A549 (cell line): ENCODE data around the gene EBF4. TPM values are rescaled to one million over a fixed set of nuclear protein-coding genes. Genes with fewer than 3 reads are reported as not detected.

Experiments used
- ATAC-seq, 2 experiments: fragments of 200-7000 bp in 1 of 2; fragments of >200 bp in 1 of 2; cut with Nextera tagmentation in 1 of 2; cut with Tn5 transposase in 1 of 2; 3 replicates each; pipeline versions ENCODE4 v1.8.0 to v1.9.1; 2018 to 2020; ENCODE audit warnings: mild to moderate bottlenecking in 1 of 2, moderate library complexity in 1 of 2
- CTCF ChIA-PET: fragments of 300-600 bp; sonication (Branson Sonifier 250); formaldehyde crosslinking; extraction: SDS; loops from one replicate; lab custom pipeline; 2021; ENCODE audit warnings: antibody characterized with exemption, inconsistent platforms; lab: Yijun Ruan, JAX
- POLR2A ChIA-PET: fragments of 350-600 bp; formaldehyde crosslinking; extraction: SDS; loops from one replicate; lab custom pipeline; 2021; ENCODE audit warnings: antibody characterized with exemption, inconsistent platforms; lab: Yijun Ruan, JAX
- DNase-seq, 2 experiments: peaks; one replicate each; pipeline versions ENCODE4 v3.0.0 to v3.0.0-alpha.2; 2011 to 2016; ENCODE audit warnings: low read depth in 1 of 2, low spot score in 1 of 2
- FAIRE-seq: peaks from 2 replicates; lab custom pipeline; 2011; peaks lifted over from hg19 to GRCh38; lab: Jason Lieb, UNC
- H3K27ac ChIP-seq, 2 experiments: fragments of >200 bp; sonication (Bioruptor Twin); formaldehyde crosslinking; 3 replicates each; pipeline ENCODE4 v1.5.1; 2016 to 2017
- H3K4me1 ChIP-seq: fragments of >200 bp; sonication (Bioruptor Twin); formaldehyde crosslinking; 3 replicates; pipeline ENCODE4 v1.6.1; 2016
- H3K4me2 ChIP-seq: fragments of >200 bp; sonication (Bioruptor Twin); formaldehyde crosslinking; 3 replicates; pipeline ENCODE4 v1.6.1; 2016
- H3K4me3 ChIP-seq: fragments of >200 bp; sonication (Bioruptor Twin); formaldehyde crosslinking; 3 replicates; pipeline ENCODE4 v1.5.1; 2016
- H3K9me3 ChIP-seq: fragments of >200 bp; sonication (Bioruptor Twin); formaldehyde crosslinking; 3 replicates; pipeline ENCODE4 v1.6.1; 2016
- CBX2 ChIP-seq: fragments of 200-600 bp; sonication (generic); IDR thresholded peaks from 2 replicates; pipeline ENCODE4 v1.6.1; 2016; ENCODE audit warnings: low read depth, mild to moderate bottlenecking, borderline replicate concordance
- CBX8 ChIP-seq: fragments of 200-600 bp; sonication (generic); IDR thresholded peaks from 2 replicates; pipeline ENCODE4 v1.6.1; 2016
- EHMT2 ChIP-seq: fragments of 200-600 bp; sonication (generic); IDR thresholded peaks from 2 replicates; pipeline ENCODE4 v1.6.1; 2016; ENCODE audit warnings: antibody characterized with exemption, low read depth, mild to moderate bottlenecking, moderate library complexity
- EP300 ChIP-seq, 2 experiments: fragments of >200 bp; sonication (Bioruptor Twin); formaldehyde crosslinking; IDR thresholded peaks; 2 replicates in 1 of 2; 3 replicates in 1 of 2; pipeline ENCODE4 v1.6.1; 2016 to 2017
- FOSL2 ChIP-seq, 2 experiments: fragments of 450-650 bp in 1 of 2; fragments of >200 bp in 1 of 2; sonication (Bioruptor Twin) in 1 of 2; formaldehyde crosslinking; IDR thresholded peaks; 2 replicates each; pipeline versions ENCODE4 v1.5.0 to v1.6.1; 2016 to 2020; ENCODE audit warnings: mild to moderate bottlenecking in 1 of 2, moderate library complexity in 1 of 2
- HEYL ChIP-seq: fragments of 250-450 bp; sonication (Bioruptor Pico); IDR thresholded peaks from 2 replicates; pipeline ENCODE4 v1.8.0; 2021; ENCODE audit warnings: mild to moderate bottlenecking, moderate library complexity
- HOXB5 ChIP-seq: fragments of 250-450 bp; sonication (Bioruptor Pico); IDR thresholded peaks from 2 replicates; pipeline ENCODE4 v1.5.0; 2020; ENCODE audit warnings: mild to moderate bottlenecking, moderate library complexity
- JUNB ChIP-seq: fragments of >200 bp; sonication (Bioruptor Twin); formaldehyde crosslinking; IDR thresholded peaks from 2 replicates; pipeline ENCODE4 v1.6.1; 2016
- KDM5A ChIP-seq: fragments of 200-600 bp; sonication (generic); IDR thresholded peaks from 2 replicates; pipeline ENCODE4 v1.6.1; 2016; ENCODE audit warnings: antibody characterized with exemption, mild to moderate bottlenecking
- MAFK ChIP-seq: fragments of 450-650 bp; IDR thresholded peaks from 2 replicates; pipeline ENCODE4 v1.6.1; 2014; ENCODE audit not compliant: partially characterized antibody
- MAZ ChIP-seq: fragments of 150-350 bp; IDR thresholded peaks from 2 replicates; pipeline ENCODE4 v1.6.1; 2014; ENCODE audit warnings: antibody characterized with exemption, low read depth, low read length, borderline replicate concordance
- PHF8 ChIP-seq: fragments of 200-600 bp; sonication (generic); IDR thresholded peaks from 2 replicates; pipeline ENCODE4 v1.6.1; 2016; ENCODE audit warnings: low read depth, mild to moderate bottlenecking, antibody characterized with exemption, moderate library complexity, borderline replicate concordance
- RARB ChIP-seq: fragments of 250-450 bp; sonication (Bioruptor Pico); IDR thresholded peaks from 2 replicates; pipeline ENCODE4 v1.8.0; 2021; ENCODE audit warnings: mild to moderate bottlenecking, moderate library complexity
- TFCP2L1 ChIP-seq: fragments of 250-450 bp; sonication (Bioruptor Pico); IDR thresholded peaks from 2 replicates; pipeline ENCODE4 v1.5.0; 2021; ENCODE audit warnings: mild to moderate bottlenecking
- TP53 ChIP-seq: fragments of 250-450 bp; sonication (Bioruptor Pico); IDR thresholded peaks from 2 replicates; pipeline ENCODE4 v1.5.0; 2021; ENCODE audit warnings: mild to moderate bottlenecking, moderate library complexity
- ZSCAN20 ChIP-seq: fragments of 250-450 bp; sonication (Bioruptor Pico); IDR thresholded peaks from 2 replicates; pipeline ENCODE4 v1.8.0; 2022; ENCODE audit warnings: mild to moderate bottlenecking, moderate library complexity
- WGBS: methylation state at CpG from one replicate; pipeline ENCODE4 v1.1.6; 2017; ENCODE audit errors: missing lambda C conversion rate; 5-methylcytosine and 5-hydroxymethylcytosine counted together
- polyA plus RNA-seq, 4 experiments: library from polyadenylated mRNA; depleted of rRNA in 3 of 4; stranded (reverse); fragments of >200 nt; fragmentation: RNase III in 1 of 4; extraction: RNeasy Plus Mini Kit Qiagen cat#74134 plus additional on column Dnase treatment in 1 of 4; gene quantifications; 2 replicates in 3 of 4; 3 replicates in 1 of 4; pipeline ENCODE4 v1.2.3, GENCODE V29; 2011 to 2017
- TF ChIP-seq, protein P1 (sequence below): fragments of >200 bp; sonication (Bioruptor Twin); formaldehyde crosslinking; IDR thresholded peaks from 3 replicates; pipeline ENCODE4 v1.5.1; 2016
- TF ChIP-seq, protein P2 (sequence below): IDR thresholded peaks from 2 replicates; pipeline ENCODE4 v1.6.1; 2012; ENCODE audit warnings: low read depth, borderline replicate concordance
- TF ChIP-seq, protein P3 (sequence below): fragments of >200 bp; sonication (Bioruptor Twin); formaldehyde crosslinking; IDR thresholded peaks from 3 replicates; pipeline ENCODE4 v1.6.1; 2016
- TF ChIP-seq, protein P4 (sequence below): fragments of 250-450 bp; sonication (Bioruptor Pico); IDR thresholded peaks from 2 replicates; pipeline ENCODE4 v1.5.0; 2021; ENCODE audit warnings: mild to moderate bottlenecking, moderate library complexity, borderline replicate concordance
- TF ChIP-seq, protein P5 (sequence below): IDR thresholded peaks from 2 replicates; pipeline ENCODE4 v1.6.1; 2012

Gene EBF4
- polyA plus RNA-seq, 2 of the 4 experiments (the other 2 are of a cell fraction), result 2.2 to 3.2 TPM

DNA sequence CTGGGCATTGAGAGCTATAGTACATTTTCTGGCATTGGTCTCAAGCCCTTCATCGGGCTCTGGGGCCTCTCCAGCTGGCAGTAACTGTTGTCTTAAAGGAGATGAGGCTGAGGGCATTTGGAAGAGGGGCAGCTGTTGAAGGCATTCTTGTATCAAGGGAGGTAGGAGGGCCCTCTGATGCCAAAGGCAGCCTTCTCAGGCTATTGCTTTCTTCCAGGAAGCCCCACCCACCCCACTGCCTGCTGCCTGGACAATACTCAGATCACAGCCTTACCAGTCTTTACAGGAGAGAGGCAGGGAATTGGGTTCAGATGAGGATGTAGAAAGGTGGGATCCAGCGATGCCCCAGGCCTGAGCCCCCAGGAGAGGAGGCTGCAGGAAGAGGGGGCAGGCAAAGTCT is 61.8 kb downstream of the EBF4 start (continued):
- TF ChIP-seq, protein P1, sequence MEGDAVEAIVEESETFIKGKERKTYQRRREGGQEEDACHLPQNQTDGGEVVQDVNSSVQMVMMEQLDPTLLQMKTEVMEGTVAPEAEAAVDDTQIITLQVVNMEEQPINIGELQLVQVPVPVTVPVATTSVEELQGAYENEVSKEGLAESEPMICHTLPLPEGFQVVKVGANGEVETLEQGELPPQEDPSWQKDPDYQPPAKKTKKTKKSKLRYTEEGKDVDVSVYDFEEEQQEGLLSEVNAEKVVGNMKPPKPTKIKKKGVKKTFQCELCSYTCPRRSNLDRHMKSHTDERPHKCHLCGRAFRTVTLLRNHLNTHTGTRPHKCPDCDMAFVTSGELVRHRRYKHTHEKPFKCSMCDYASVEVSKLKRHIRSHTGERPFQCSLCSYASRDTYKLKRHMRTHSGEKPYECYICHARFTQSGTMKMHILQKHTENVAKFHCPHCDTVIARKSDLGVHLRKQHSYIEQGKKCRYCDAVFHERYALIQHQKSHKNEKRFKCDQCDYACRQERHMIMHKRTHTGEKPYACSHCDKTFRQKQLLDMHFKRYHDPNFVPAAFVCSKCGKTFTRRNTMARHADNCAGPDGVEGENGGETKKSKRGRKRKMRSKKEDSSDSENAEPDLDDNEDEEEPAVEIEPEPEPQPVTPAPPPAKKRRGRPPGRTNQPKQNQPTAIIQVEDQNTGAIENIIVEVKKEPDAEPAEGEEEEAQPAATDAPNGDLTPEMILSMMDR, result no peak
- TF ChIP-seq ZSCAN20 (CRISPR knock-in tag) (no peak), CBX8 (no peak), JUNB (no peak)
- TF ChIP-seq, protein P2, sequence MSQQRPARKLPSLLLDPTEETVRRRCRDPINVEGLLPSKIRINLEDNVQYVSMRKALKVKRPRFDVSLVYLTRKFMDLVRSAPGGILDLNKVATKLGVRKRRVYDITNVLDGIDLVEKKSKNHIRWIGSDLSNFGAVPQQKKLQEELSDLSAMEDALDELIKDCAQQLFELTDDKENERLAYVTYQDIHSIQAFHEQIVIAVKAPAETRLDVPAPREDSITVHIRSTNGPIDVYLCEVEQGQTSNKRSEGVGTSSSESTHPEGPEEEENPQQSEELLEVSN, result no peak
- TF ChIP-seq, all 56 proteins: peak for 0

DNA sequence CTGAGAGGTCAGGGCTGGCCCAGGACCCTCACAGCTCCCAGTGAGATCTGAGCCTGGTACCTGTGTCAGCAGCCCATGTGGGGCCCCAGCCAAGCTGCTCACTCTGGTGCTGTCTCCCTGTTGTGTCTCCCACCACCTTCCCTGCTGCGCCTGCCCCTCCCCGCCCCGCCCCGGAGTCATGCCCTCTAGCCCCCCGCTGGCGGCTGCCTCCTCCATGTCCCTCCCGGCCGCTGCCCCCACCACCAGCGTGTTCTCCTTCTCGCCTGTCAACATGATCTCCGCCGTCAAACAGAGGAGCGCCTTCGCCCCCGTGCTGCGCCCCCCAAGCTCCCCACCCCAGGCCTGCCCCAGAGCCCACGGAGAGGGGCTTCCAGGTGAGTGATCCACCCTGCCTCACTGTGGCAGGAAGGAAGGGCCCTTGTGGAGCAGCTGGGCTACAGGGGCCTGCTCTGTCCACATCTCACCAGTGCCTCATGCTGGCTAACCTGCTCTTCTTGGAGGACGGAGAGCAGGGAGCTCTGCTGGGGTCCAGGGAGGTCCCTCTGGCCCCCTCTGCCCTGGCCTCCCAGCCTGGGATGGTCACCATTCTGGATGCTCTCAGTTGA is 63.0 kb downstream of the EBF4 start:
- DNase-seq (no peak), ATAC-seq (no peak), FAIRE-seq (no peak)
- WGBS, result 53% methylated on average over 7 of the region's 18 CpGs
- Histone ChIP-seq H3K4me3 (no peak overlapping the region), H3K27ac (no peak overlapping the region), H3K4me1 (peaks cover 31% of the 10 kb centered on the region), H3K4me2 (no peak overlapping the region), H3K9me3 (no peaks in the 10 kb centered on the region)
- POLR2A ChIA-PET, result no interaction called here
- no peak for TF ChIP-seq ZSCAN20 (CRISPR knock-in tag)
- TF ChIP-seq TP53 (CRISPR knock-in tag), result no peak
- TF ChIP-seq MAZ, result no peak
- TF ChIP-seq TFCP2L1 (CRISPR knock-in tag), result no peak
- no peak for TF ChIP-seq MAFK
- TF ChIP-seq, protein P3, sequence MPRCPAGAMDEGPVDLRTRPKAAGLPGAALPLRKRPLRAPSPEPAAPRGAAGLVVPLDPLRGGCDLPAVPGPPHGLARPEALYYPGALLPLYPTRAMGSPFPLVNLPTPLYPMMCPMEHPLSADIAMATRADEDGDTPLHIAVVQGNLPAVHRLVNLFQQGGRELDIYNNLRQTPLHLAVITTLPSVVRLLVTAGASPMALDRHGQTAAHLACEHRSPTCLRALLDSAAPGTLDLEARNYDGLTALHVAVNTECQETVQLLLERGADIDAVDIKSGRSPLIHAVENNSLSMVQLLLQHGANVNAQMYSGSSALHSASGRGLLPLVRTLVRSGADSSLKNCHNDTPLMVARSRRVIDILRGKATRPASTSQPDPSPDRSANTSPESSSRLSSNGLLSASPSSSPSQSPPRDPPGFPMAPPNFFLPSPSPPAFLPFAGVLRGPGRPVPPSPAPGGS, result no peak
- TF ChIP-seq CBX2, result no peak
- TF ChIP-seq HOXB5 (CRISPR knock-in tag), result no peak
- TF ChIP-seq, protein P4, sequence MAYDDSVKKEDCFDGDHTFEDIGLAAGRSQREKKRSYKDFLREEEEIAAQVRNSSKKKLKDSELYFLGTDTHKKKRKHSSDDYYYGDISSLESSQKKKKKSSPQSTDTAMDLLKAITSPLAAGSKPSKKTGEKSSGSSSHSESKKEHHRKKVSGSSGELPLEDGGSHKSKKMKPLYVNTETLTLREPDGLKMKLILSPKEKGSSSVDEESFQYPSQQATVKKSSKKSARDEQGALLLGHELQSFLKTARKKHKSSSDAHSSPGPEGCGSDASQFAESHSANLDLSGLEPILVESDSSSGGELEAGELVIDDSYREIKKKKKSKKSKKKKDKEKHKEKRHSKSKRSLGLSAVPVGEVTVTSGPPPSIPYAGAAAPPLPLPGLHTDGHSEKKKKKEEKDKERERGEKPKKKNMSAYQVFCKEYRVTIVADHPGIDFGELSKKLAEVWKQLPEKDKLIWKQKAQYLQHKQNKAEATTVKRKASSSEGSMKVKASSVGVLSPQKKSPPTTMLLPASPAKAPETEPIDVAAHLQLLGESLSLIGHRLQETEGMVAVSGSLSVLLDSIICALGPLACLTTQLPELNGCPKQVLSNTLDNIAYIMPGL (CRISPR knock-in tag), result no peak
- TF ChIP-seq EP300 (IDR thresholded peaks at IDR 0.05), result no peak
- TF ChIP-seq FOSL2 (IDR thresholded peaks at IDR 0.05), result no peak
- no peak for TF ChIP-seq FOSL2 (CRISPR knock-in tag; IDR thresholded peaks at IDR 0.05)
- TF ChIP-seq HEYL, result no peak
- TF ChIP-seq JUNB, result no peak
- TF ChIP-seq PHF8, result no peak
- TF ChIP-seq EHMT2, result no peak
- no peak for TF ChIP-seq RARB (CRISPR knock-in tag)
- TF ChIP-seq, protein P5, sequence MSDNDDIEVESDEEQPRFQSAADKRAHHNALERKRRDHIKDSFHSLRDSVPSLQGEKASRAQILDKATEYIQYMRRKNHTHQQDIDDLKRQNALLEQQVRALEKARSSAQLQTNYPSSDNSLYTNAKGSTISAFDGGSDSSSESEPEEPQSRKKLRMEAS, result no peak
- no peak for TF ChIP-seq KDM5A
- CTCF ChIA-PET, result interaction anchor here (0.5 to 7.2 kb wide), 42 partner anchors 9 to 1254 kb away, joined by 3 to 170 read pairs (median 5); partner anchors contain the start of genes PCED1A and VPS16
